Muscle layer of duodenum (tissue), 2 donors: ENCODE data around the gene ANGPTL4.
"Not testable (repeated sequence)": the region's sequence is repeated elsewhere in the genome, so short reads cannot be mapped to it uniquely, and the experiment has no call there.

Experiments
- H3K27ac ChIP-seq: one replicate; pipeline ENCODE4 v1.7.0; 2013; ENCODE audit warnings: mild to moderate bottlenecking, low read length
- H3K27me3 ChIP-seq: one replicate; pipeline ENCODE4 v1.7.0; 2013; ENCODE audit warnings: low read depth, mild to moderate bottlenecking, control low read depth, low read length
- H3K36me3 ChIP-seq, 2 donors: one replicate each; pipeline ENCODE4 v1.7.0; 2013; ENCODE audit warnings: low read length in 2 of 2, control low read depth in 1 of 2, mild to moderate bottlenecking in 1 of 2; ENCODE audit not compliant: insufficient read depth in 2 of 2, control insufficient read depth in 1 of 2
- H3K4me1 ChIP-seq, 2 donors: one replicate each; pipeline ENCODE4 v1.7.0; 2013; ENCODE audit warnings: low read length in 2 of 2, mild to moderate bottlenecking in 2 of 2, control low read depth in 1 of 2, moderate library complexity in 1 of 2; ENCODE audit not compliant: insufficient read depth in 2 of 2, control insufficient read depth in 1 of 2
- H3K4me3 ChIP-seq, 2 donors: one replicate each; pipeline ENCODE4 v1.7.0; 2013; ENCODE audit warnings: low read length in 2 of 2, low read depth in 1 of 2, mild to moderate bottlenecking in 1 of 2
- H3K9me3 ChIP-seq, 2 donors: one replicate each; pipeline ENCODE4 v1.7.0; 2013; ENCODE audit warnings: low read length in 2 of 2, control low read depth in 1 of 2, mild to moderate bottlenecking in 1 of 2; ENCODE audit not compliant: control insufficient read depth in 1 of 2
- donor health status: healthy.

ANGPTL4 gene

DNA sequence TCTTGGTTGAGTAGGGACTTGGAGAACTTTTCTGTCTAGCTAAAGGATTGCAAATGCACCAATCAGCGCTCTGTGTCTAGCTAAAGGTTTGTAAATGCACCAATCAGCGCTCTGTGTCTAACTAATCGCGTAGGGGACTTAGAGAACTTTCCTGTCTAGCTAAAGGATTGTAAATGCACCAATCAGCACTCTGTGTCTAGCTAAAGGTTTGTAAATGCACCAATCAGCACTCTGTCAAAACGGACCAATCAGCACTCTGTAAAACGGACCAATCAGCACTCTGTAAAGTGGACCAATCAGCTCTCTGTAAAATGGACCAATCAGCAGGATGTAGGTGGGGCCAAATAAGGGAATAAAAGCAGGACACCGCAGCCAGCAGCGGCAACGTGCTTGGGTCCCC lies 22.5 kb downstream of the ANGPTL4 start:
- H3K27ac ChIP-seq, H3K9me3 ChIP-seq, H3K27me3 ChIP-seq, H3K4me1 ChIP-seq, H3K4me3 ChIP-seq, H3K36me3 ChIP-seq: not testable (repeated sequence)

DNA sequence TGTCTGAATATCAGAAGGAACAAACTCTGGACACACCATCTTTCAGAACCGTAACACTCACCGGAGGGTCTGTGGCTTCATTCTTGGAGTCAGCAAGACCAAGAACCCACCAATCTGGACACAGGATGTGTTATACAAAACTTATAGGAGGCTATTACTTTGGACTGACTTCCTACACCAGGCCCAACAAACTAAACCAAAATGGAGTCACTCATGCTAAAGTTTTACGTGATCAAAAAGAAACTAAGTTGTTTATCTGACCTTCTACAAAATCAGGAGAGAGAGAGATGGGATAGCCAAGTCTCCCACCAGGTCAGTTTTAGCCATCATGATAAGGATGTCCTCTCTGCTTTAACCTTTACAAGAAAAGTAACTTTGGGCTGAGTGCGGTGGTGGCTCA lies 23.0 kb downstream of the ANGPTL4 start:
- H3K9me3 ChIP-seq, result no peaks in the 10 kb centered on the region
- no peak overlapping the region for H3K27ac ChIP-seq
- no peak overlapping the region for H3K4me3 ChIP-seq

DNA sequence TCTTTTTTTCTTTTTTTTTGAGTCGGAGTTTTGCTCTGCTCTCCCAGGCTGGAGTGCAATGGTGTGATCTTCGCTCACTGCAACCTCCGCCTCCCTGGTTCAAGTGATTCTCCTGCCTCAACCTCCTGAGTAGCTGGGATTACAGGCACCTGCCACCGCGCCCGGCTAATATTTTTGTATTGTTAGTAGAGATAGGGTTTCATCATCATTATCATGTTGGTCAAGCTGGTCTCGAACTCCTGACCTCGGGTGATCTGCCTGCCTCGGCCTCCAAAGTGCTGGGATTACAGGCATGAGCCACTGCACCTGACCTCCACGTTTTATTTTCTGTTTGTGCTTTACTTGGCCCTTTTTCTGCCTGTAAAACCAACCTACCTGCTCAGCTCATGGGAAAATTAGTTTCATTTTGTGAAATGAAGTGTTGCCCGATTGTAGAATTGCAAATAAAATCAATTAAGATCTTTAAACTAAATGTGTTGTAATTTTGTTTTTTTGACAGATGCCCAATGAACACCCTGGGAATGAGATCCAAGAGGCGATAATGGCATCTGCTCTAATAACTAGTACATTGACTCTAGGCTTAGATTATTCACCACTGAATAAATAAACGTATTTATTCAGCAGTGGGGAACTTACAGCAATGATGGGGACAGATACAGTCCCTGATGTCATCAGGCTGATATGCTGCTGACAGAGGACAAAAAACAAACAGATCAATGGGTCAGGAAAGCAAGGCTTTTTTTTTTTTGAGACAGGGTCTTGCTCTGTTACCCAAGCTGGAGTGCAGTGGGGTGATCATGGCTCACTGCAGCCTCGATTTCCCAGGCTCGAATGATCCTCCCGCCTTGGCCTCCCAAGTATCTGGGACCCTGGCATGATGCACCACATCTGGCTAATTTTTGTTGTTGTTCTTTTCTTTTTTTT lies 24.0 kb downstream of the ANGPTL4 start:
- no peak overlapping the region for H3K4me3 ChIP-seq
- no peak overlapping the region for H3K27ac ChIP-seq
- H3K9me3 ChIP-seq, result no peaks in the 10 kb centered on the region
- H3K36me3 ChIP-seq, result no peaks in the 10 kb centered on the region
- no peaks in the 10 kb centered on the region for H3K27me3 ChIP-seq
- peaks cover 12 to 20% of the 10 kb centered on the region in 2 donors for H3K4me1 ChIP-seq

More for the DNA sequence above, 23.0 kb downstream of the ANGPTL4 start:
- Histone ChIP-seq H3K36me3 (no peaks in the 10 kb centered on the region), H3K4me1 (peaks cover 11 to 13% of the 10 kb centered on the region in 2 donors), H3K27me3 (no peaks in the 10 kb centered on the region)

DNA sequence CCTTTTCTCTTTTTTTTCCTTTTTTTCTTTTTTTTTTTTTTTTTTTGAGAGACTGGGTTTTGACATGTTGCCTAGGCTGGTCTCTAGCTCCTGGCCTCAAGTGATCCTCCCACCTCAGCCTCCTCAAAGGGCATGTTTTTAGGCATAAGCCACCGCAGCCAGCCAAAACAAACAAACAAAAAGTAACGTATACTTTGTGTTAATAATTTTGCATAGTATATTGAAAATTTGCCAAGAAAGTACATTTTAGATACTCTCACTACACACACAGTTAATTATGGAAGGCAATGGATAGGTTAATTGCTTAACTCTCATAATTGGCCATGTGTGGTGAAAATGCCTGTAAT lies 24.6 kb downstream of the ANGPTL4 start:
- Histone ChIP-seq H3K27ac (no peak overlapping the region), H3K9me3 (no peaks in the 10 kb centered on the region), H3K4me3 (no peak overlapping the region), H3K36me3 (no peaks in the 10 kb centered on the region), H3K27me3 (no peaks in the 10 kb centered on the region), H3K4me1 (peaks cover 12 to 26% of the 10 kb centered on the region in 2 donors)

DNA sequence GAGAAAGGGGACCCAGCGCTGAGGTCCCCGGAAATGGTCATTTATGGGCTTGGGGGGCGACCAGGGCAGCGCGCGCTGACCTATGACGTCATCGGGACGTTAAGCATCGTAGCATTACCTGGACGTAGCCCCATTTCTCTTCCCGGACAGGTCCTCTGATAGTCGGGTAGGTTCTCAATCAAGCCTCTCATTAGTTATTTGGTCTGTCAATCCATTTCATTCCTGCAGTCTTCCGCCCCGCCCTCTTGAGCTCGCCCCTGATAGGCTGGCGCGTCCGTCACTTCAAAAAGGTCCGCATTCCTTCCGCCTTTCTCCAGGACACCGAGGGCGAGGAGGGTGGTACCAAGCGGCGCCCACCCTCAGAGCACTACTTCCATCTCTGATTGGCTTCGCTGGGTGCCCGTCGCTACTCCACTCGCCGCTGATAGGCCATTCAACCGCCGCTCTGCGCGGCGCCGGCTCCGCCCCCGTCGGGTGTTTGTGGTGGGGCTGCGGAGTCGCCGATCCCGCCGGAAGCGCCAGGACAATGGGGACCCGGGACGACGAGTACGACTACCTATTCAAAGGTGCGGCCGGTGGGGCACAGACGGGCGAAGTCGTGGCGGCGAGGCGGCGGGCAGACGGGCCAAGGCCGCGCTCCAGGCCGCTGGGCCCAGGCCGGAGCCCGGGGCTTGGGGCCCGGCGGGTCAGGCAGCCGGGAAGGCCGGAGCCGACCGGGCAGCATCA lies 26.1 kb downstream of the ANGPTL4 start, which contains the start of gene RAB11B:
TSS of gene RAB11B (plus strand) at position 470 of the 726 bp plus-strand sequence. CDS start at position 527, 57 bp downstream.
- H3K4me1 ChIP-seq, result peaks cover 12 to 34% of the 10 kb centered on the region in 2 donors
- peak within 1 kb of the TSS; percentile 88 for H3K27ac ChIP-seq
- no peaks in the 10 kb centered on the region for H3K9me3 ChIP-seq
- H3K36me3 ChIP-seq, result no peaks in the 10 kb centered on the region
- H3K27me3 ChIP-seq, result no peaks in the 10 kb centered on the region
- peak within 1 kb of the TSS; percentile 73 to 81 for H3K4me3 ChIP-seq

DNA sequence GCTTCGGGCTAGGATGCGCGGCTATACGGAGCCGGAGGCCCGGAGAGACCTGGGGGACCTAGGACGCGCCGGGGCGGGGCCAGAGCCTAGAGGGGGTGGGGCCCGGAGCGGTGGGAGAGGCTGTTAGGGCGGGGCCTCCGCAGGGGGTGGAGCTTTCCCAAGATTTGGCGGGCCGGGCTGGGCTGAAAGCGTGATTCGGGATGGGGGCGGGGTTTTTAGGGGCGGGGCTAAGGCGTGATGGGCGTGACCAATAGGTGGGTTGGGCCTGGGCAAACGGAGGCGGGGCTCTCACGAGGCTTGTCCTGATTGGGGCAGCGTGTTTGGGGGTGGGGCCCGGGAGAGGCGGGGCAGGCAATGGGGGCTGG lies 26.6 kb downstream of the ANGPTL4 start:
- Histone ChIP-seq H3K9me3 (no peaks in the 10 kb centered on the region), H3K4me1 (peaks cover 12 to 34% of the 10 kb centered on the region in 2 donors), H3K27me3 (no peaks in the 10 kb centered on the region), H3K4me3 (peak overlapping the region; percentile 73 to 81), H3K36me3 (no peaks in the 10 kb centered on the region), H3K27ac (peak overlapping the region; percentile 87)

DNA sequence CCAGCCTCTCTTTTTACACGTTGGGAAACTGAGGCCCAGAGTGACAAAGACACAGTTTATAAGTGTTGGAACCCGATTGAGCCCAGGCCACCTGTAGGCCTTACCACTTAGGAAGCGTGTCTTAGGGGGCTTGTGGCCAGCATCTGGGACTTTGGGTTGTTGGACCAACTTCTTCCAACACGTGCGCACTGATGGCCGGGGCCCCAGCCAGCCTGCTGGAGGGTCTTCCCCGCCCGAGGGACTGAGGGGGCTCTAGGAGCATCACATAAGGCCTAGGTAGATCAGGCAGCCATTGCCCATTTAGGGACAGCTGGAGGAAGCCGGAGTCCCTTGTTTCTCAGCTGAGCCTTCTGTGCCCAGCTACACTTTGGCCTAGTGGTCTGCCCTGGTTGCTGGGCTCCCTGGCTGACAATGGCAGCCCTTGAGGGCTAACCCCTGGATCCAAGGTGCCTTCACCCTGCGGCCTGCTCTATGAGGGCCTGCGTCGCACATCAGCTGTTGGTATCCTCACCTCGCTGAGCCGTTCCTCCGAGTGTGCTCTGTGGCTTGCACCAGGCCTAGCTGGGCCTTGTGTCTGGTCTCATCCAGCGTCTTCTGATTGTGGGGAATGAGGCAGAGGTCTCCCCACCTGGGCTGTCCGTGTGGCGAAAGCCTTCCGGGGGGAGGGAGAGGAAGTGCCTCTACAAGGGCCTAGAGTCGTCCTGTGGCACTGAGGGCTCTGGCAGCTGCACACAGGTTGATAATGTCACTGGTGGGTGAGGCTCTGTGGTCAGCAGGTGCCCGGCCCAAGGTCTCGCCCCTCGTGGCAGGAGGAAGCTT lies 27.5 kb downstream of the ANGPTL4 start:
- H3K27ac ChIP-seq, result peak overlapping the region; percentile 88
- H3K4me3 ChIP-seq, result peak overlapping the region; percentile 47 to 81
- no peaks in the 10 kb centered on the region for H3K9me3 ChIP-seq
- H3K36me3 ChIP-seq, result no peaks in the 10 kb centered on the region
- no peaks in the 10 kb centered on the region for H3K27me3 ChIP-seq
- peaks cover 12 to 40% of the 10 kb centered on the region in 2 donors for H3K4me1 ChIP-seq

DNA sequence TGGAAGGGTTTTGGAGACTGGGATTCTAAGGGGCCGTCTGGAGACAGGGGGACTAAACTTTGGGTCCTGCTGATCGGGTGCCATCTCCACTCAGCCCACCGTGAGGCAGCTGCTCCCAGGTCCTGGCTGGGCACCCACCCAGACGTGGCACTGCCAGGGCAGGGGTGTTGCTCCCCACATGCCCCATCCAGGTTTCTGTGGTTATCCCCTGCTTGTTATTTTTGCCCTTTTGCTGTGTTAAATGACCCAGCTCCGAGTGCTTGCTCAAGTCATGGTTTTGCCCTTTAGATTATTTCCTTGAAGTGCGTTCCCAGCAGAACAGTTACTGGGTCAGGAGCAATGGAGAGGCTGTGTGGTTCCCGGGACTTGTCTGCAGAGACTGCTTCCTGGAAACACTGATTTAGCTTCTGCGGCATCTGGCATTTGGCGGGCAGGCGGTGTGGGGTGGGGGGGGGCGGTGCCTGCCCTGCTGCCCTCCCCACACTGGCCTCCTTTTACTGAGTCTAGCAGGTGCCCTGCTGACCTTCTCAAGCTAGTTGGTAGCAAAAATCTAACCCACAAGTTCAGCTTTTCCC lies 28.1 kb downstream of the ANGPTL4 start:
- Histone ChIP-seq H3K36me3 (no peaks in the 10 kb centered on the region), H3K4me1 (peaks cover 12 to 45% of the 10 kb centered on the region in 2 donors), H3K9me3 (no peaks in the 10 kb centered on the region), H3K27ac (peak overlapping the region; percentile 88), H3K4me3 (peak overlapping the region in 1 of 2 donors; percentile 81), H3K27me3 (no peaks in the 10 kb centered on the region)

DNA sequence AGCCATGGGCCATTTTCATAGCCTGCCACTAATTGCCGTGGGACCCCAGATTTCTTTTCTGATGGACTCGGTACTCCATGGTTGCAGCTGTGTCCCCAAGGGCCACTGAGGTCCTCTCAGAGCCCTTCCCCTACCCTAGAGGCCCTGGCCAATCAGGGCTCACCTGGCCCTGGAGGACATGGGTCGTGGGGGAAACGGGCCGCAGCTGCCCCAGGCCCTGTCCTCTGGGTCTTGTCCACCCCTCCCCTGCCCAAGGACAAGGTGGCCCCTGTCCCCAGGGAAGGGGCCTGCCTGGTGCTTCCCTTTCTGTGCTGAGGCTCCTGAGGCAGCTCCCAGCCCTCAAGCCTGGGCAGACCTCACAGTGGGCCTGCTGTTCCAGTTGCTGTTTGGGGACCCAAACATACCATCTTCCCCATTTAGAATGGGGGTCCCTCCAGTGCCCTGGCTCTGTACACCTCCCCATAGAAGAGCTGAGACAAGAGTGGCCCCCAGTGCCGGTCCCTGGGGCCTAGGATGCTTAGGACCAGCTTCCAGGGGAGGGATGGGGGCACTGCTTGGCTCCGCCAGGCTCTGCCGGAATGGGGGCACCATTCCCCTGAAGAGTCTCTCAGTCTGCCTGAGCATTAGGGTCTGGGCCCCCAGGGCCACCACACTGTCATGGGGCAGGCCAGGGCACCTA lies 29.4 kb downstream of the ANGPTL4 start:
- no peaks in the 10 kb centered on the region for H3K9me3 ChIP-seq
- H3K27ac ChIP-seq, result peak overlapping the region; percentile 63
- no peaks in the 10 kb centered on the region for H3K36me3 ChIP-seq
- H3K4me1 ChIP-seq, result peaks cover 12 to 57% of the 10 kb centered on the region in 2 donors
- H3K4me3 ChIP-seq, result peak overlapping the region in 1 of 2 donors; percentile 0
- H3K27me3 ChIP-seq, result no peaks in the 10 kb centered on the region

DNA sequence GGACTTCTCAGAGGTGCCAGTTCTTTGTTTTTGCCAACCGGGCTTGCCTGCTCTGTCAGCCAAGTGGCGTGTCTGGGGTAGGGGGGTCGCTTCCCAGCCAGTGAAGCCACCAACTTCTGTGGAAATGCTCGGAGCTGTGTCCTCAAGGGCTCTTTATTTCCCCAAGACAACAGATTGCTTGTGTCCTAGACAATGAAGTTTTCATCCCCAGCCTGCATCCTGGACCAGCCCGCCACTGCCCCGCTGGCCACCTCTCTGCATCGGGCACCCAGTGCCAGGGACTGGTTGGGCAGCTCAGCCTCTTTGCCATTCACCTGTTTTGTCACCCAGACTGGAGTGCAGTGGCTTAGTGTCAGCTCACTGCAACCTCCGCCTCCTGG lies 29.9 kb downstream of the ANGPTL4 start:
- Histone ChIP-seq H3K27me3 (no peaks in the 10 kb centered on the region), H3K4me1 (peaks cover 12 to 59% of the 10 kb centered on the region in 2 donors), H3K36me3 (no peaks in the 10 kb centered on the region), H3K27ac (peak overlapping the region; percentile 63), H3K9me3 (no peaks in the 10 kb centered on the region), H3K4me3 (peak overlapping the region in 1 of 2 donors; percentile 0)
